HG03064 (cell line): Measurements from ENCODE around the gene RAB40B.
A peak's percentile ranks its signal among the peaks of the same experiment; 100 is the strongest.
"Not testable (repeated sequence)": the region's sequence is repeated elsewhere in the genome, so short reads cannot be mapped to it uniquely, and the experiment has no call there.

Experiments
- ATAC-seq: cut with Tn5 transposase; IDR thresholded peaks from one replicate; pipeline ENCODE4 v1.9.1; 2021; ENCODE audit warnings: low read depth; ENCODE audit not compliant: unreplicated experiment

Gene RAB40B

DNA sequence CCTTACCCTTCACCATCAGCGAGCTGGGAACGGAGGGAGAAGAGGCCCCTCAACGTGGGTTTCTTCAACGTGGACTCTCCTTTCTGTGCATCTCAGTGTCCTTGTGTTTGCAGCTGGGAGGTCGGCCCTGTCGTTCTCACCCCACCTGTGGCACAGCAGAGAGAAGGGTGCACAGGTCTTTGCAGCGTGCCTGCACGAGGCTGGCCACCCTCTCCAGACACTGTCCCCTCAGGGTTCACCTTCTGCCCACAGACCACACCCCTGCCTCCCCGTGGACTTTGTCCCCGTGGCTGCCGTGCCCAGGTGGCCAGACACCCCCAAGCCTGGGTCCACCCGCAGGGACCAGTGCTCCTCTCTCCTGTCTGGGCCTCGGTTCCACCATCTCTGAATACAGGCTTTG, 43.0 kb downstream of the RAB40B start:
- ATAC-seq = no peak

DNA sequence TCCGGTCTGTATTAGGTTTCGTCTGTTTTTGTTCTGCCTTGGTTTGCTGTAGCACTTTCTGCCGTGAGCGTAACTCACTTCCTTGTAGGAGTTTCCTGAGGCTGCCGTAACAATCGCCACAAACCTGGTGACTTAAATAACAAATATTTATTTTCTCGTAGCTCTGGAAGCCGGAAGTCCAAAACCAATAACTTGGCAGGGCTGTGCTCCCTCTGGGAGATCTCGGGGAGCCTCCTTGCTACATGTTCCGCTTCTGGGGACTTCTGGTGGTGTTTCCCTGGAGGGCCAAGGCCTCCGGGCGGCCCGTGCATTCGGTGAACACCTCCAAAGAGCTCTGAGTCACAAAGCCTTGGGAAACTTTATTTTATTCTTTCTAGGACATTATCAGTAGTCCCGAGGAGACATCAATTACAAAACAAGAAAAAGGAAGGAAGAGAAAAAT, 43.4 kb downstream of the RAB40B start:
- no peak for ATAC-seq

DNA sequence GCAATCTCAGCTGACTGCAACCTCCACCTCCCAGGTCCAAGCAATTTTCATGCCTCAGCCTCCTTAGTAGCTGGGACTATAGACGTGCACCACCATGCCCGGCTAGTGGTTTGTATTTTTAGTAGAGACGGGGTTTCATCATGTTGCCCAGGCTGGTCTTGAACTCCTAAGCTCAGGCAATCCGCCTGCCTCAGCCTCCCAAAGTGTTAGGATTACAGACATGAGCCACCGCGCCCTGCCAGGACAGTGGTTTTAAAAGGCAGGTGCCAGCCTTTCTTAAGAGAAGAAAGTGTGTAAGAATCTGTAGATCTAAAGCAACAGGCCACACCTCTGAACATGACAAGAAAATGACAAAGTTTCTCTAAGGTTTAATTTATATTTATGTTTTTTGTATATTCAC, 43.9 kb downstream of the RAB40B start:
- ATAC-seq = not testable (repeated sequence)

DNA sequence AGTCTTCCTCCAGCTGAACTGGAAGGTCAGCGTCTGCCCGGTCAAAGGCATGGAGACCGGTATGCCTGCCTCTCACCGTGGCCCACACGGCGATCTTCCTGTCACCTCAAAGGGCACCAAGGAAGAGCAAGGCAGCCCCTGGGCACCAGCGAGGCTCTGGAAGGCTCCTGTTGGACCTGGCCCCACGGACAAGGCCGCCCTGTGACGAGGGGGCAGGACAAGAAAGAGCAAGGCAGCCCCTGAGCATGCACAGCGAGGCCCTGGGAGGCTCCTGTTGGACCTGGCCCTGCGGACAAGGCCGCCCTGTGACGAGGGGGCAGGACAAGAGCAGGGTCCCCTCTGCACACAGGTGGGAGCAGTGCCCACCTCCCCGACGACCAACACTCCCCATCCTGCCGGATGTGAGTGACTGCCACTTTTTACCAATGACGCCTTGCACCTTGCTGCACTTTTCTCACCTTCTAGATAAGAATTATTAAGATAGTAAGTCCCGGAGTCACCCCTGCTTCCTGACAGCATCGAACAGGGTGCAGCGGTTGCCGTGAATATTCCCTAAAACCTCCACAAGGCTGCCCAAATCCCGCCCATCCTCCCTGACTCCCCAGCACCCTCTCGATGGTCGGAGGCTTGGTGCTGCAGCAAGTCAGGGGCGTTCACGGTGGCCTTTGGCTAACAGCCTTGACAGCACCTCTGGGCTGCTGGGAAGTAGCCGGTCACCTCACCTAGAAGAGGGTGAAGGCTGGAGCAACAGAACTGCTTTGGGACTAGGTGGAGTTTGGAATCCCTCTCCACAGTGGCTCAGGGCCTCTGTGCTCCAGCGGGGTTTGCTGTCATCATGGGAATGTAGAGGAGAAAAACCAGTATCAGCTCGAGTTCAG, 44.6 kb downstream of the RAB40B start:
- no peak for ATAC-seq

DNA sequence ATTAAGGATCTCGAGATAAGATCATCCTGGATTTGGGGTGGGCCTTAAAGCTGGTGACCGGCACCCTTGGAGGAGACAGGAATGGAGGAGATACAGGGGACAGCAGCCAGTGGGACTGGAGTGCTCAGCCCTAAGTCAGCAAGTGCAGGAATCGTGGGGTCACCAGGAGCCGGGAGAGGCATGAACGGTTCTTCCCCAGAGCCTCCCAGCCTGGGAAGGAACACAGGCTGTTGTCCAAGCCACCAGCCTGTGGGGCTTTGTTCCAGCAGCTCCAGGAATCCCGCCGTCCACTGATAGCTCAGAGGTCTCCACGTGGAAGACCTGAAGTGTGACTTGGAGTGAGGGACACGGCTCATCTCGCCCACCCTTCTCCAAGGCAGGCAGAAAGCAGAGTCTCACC, 47.8 kb downstream of the RAB40B start:
- no peak for ATAC-seq

DNA sequence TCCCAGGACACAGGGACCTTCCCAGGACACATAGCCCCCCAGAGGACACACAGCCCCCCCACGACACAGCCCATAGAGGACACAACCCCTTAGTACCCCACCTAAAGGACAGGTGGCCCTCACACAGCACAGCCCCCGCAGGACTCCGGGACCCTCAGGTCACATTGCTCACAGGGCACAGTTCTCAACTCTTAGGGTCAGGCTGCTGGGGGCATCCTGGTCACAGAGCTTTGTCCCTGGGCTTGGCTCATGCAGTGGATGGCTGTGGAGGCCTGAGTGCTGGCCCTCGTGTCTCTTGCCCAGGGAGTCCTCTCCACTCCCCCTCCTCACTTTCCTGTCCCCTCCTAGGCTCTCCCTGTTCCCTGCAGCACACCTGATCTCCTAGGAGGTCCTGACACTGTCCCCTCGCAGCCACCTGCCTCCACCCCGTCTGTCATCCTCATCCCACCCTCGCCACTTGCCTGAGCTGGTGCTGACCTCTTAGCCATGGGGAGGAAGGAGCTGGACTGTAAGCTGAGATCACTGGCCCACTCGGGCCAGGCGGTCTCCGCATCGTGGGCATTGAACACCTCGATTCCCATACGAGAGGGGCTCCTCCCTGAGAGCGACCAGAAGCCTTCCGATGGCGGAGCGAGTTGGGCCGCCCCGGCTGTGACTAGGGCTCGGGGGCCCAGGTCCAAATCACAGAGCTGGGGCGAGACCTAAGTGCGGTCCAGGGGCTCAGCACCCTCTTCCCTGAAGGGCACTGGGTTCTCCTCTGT, 48.8 kb downstream of the RAB40B start:
- ATAC-seq = no peak

DNA sequence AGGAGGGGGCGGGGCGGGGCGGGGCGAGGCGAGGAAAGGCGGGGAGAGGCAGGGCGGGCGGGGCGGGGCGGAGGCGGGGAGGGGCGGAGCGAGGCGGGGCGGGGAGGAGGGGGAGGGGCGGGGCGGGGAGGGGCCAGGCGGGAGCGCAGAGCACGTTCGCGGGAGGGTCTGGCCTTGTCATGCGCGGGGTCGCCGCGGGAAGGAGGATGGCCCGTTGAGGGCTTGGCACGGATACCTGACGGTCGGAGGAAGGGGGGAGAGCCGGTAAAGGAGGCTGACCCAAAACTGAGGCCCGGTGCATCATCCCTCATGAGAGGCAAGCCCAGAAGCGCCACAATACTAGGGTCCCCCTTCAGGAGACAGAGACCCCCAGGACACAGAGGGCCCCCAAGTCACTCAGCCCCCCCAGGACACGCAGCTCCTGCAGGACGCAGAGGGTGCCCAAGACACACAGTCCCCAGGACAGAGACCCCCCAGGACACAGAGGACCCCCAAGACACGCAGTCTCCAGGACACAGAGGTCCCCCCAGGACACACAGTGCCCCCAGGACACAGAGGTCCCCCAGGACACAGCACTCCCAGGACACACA, 49.7 kb downstream of the RAB40B start:
- no peak for ATAC-seq

DNA sequence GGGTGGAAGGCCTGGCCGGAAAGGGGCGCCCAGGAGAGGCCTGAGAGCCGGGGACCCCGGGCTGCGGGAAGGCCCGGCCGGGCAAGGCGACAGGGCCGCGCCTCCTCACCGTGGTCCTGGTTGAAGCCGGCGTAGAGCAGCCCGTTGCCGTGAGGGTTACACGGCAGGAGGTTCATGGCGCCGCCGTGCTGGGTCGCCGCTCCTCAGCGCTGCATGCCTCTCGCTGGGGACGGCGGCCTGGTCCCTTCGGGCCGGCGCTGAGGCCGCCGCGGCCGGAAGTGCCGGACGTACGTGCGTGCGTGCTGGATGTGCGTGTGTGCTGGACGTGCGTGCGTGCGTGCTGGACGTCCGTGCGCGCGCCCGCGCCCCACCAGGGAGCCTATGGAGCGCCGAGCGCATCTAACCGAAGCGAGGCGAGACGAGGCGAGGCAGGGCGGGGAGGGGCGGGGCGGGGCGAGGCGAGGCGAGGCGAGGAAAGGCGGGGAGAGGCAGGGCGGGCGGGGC, 50.3 kb downstream of the RAB40B start, which contains the start of gene WDR45B:
Gene WDR45B (minus strand): TSS at position 280 of the 504 bp plus-strand sequence. CDS start 104 bp downstream, at position 176.
- ATAC-seq = peak; percentile 62

DNA sequence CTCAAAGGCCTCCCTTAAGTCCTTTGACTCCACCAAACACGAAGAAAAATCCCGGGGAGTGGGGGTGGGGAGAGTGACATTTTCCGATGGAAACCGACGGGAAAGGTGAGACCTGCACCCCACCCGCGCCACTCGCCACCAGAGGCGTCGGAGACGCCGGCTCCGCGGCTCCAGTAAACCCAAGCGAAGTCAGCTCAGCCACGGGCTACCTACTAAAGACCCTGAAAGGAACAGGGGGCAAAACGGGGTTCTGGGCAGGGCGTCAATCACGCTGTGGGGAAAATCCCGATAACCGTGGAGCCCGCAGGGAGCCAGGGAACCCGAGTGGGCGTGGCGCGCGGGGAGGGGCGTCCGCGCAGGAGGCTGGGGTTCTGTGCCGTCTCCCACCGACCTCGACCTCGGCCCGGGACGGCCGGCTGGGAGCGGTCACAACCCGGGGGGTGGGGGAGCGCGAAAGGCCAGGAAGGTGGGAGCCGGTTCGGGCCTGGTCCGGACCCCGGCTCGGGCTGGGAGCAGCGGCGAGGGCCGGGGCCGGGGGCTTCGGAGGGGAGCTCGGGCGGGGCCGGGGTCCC, 50.8 kb downstream of the RAB40B start:
- peak; percentile 37 for ATAC-seq

DNA sequence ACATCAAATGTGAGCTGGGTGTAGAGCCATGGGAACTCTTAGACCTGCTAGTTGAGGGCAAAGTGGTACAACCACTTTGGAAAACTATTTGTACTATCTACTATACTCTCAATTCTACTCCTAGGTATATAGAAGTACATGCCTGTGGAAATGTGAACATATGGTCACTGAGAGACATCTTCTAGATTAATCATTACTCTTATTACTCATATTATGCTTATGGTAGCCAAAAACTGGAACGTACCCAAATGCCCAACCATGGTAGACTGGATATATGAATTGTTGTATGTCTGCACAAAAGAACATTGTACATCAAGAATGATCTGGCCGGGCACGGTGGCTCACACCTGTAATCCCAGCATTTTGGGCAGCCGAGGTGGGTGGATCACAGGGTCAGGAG, 53.0 kb downstream of the RAB40B start:
- no peak for ATAC-seq

DNA sequence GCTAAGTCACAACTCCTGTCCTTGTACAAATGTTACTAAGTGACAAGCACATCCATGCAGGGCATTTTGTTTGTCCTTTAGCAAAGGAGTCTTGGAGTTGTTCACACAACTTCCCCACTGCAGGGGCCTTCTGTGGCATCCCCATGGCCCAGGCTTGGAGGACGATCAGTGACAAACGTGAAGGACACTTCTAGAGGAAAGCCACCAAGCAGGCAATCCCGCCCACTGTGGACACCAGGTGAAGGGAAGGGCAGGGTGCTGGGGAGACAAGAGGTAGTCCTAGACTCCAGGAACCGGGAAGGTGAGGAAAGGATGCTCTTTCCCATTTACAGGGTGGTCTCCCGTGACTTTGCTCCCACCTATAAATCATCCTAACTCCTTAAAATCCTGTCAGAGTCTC, 54.4 kb downstream of the RAB40B start:
- ATAC-seq = no peak

DNA sequence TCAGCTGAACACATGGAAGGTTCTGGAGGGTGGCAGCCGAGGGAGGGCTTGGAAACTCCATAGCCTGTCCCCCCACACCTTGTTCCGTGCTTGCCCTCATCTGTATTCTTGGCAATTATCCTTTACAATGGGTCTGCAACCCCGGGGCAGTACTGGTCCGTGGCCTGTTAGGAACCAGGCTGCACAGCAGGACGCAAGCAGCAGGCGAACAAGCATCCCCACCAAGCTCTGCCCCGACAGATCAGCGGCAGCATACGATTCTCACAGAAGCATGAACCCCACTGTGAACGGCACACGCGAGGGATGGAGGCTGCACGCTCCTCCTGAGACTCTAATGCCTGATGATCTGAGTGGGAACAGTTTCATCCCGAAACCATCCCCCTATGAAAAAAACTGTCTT, 56.5 kb downstream of the RAB40B start:
- ATAC-seq = no peak

DNA sequence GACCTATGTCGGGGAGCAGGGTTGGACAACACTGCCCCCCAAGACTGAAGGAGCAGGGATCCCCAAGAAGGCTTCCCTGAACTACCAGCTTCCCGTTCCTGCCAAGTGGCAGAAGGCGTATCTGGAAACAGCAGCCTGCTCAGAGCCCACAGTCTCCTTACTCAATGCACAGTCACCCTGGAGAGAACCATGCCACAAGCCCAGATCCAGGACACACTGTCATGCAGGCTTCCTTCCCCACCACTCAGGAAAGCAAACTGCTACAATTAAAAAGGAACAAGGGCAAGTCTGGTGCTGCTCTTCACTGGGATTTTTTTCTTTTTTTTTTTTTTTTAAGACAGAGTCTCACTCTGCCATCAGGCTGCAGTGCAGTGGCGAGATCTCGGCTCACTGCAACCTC, 58.5 kb downstream of the RAB40B start:
- no peak for ATAC-seq

DNA sequence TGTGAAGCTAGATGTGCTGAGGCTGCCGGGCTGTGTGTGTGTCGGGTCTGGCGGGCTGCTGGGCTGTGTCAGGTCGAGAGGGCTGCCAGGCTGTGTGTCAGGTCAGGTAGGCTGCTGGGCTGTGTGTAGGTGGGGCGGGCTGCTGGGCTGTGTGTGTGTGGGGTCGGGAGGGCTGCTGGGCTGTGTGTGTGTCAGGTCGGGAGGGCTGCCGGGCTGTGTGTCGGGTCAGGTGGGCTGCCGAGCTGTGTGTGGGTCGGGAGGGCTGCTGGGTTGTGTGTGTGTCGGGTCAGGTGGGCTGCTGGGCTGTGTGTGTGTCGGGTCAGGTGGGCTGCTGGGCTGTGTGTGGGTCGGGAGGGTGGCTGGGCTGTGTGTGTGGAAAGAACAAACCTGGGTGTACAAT, 58.9 kb downstream of the RAB40B start:
- ATAC-seq = no peak

DNA sequence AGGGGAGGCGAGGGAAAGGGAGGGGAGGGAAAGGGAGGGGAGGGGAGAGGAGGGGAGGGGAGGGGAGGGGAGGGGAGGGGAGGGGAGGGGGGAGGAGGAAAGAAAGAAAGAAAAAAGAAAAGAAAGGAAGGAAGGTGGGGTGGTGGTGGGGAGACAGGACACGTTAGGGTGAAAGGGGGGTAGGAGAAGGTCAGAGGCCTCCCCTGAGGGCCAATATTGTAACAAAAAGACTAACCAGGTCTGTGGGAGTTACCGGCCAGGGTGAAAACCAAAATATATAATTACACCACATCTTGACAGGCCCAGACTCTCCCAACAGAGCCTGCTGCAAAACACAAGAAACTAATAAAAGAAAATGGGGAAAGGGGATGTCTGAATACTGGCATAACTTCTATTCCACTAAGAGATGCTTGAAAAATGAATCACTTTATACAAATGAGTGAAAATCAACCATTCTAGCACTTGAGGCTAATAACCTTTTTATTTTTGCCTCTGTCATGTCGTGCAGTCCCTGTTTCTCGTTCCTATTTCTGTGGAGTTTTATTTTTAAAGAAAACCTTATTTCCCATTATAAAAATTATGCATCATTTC, 60.2 kb downstream of the RAB40B start:
- no peak for ATAC-seq

DNA sequence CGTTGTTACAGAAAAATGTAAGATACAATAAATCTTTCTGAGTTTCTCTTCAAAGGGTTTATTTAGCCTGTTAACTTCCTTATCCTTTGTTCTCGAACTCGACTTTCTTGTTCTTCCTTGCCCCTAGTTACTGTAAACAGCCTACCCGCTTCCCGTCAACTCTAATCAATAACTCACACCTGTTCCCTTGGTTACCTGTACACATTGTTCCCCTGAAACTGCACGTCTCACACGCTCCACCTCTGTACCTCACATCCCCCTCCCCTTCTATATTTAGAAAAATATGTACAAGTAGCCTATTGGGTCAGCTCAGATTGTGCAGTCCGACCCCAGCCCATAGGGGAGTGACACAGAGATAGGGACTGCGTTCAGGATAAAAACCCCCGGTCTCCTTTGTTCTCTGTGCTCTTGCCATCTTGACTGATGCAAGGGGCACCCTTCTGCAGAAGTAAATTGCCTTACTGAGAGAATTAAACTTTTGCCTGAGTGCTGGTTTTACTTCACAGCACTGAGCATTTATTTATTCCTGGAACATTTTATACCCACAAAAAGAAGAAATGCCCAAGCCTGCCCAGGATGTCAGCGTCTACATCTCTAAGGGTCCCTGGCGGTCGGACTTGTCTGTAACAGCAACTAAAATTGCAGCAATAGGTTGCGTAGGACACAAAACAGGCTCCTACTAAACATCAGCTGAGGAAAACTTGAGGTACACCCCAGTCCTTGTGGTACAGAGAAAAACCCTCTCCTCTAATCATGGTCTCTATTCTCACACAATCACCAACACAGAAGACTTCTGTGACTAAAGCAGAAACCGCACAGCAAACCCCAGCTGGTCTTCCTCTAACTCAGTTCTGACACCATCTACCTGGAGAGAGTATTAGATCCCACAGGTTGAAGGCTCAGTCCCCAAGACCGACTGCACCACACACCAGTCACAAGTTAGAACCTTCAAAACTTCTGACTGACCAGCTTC, 61.6 kb downstream of the RAB40B start:
- no peak for ATAC-seq

DNA sequence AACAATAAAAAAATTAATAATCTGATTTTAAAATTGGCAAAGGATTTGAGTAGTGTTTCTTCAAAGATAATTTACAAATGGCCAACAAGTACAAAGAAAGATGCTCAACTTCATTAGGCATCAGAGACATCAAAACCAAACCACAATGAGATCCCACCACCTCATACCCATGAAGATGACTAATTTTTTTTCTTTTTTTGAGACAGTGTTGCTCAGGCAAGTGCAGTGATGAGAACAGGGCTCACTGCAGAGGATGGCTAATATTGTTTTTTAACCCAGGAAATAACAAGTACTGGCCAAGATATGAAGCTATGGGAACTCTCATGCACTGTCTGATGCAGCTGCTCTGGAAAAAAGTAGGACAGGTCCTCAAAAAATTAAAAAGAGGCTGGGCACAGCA, 65.2 kb downstream of the RAB40B start:
- ATAC-seq = no peak

DNA sequence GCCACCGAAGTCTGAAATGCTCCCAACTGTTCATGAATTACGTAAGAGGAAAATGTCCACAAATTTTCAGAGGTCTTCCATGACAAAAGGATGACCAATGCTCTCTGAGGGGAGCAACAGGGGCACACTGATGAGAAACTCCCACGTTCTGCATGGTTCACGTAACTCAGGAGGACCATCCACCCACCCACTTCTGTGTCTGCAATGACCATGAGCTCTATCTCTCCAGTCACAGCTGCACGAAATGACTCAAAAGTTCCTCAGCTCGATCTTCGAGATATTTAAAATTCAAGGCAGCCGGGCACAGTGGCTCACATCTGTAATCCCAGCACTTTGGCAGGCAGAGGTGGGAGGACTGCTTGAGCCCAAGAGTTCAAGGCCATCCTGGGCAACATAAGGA, 66.0 kb downstream of the RAB40B start:
- ATAC-seq = no peak

DNA sequence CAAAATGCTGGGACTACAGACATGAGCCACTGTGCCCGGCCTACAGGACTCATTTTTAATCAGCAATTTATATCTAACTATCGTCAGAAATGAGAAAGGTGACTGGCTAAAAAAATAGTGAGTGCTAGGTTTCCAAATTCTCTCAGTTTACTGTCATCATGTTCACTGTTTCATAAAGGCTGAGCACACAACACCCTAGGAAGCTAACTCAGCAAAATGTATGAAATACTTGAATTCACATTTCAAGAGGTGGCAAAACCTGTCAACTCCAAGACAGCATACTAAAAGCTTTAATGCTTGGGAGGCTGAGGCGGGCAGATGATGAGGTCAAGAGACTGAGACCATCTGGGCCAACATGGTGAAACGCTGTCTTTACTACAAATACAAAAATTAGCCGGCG, 67.0 kb downstream of the RAB40B start:
- no peak for ATAC-seq
